ENCODE results near the gene RYK.
A peak's percentile ranks its signal among the peaks of the same experiment; 100 is the strongest.

The RYK gene

GRCh38 chr3:134145183-134145582, 105.5 kb downstream of the RYK start:
- DNase-seq: no peak

GRCh38 chr3:134144694-134145093, 106.0 kb downstream of the RYK start:
- DNase-seq: no peak

- DNase-seq: no peak
Observed at GRCh38 chr3:134143828-134144401, 106.7 kb downstream of the RYK start.

- no peak for DNase-seq
Observed at GRCh38 chr3:134136604-134137003, 114.1 kb downstream of the RYK start.

- no peak for DNase-seq
Observed at GRCh38 chr3:134134698-134135415, 115.8 kb downstream of the RYK start.

- no peak for DNase-seq
Observed at GRCh38 chr3:134134240-134134639, 116.4 kb downstream of the RYK start.

- no peak for DNase-seq
Observed at GRCh38 chr3:134132961-134133360, 117.7 kb downstream of the RYK start.

GRCh38 chr3:134126153-134126552, 124.5 kb downstream of the RYK start:
- no peak for DNase-seq

GRCh38 chr3:134114726-134115125, 135.9 kb downstream of the RYK start:
- DNase-seq: no peak

GRCh38 chr3:134111616-134112015, 139.0 kb downstream of the RYK start:
- peak; percentile 26 for DNase-seq

- no peak for DNase-seq
Observed at GRCh38 chr3:134110963-134111362, 139.7 kb downstream of the RYK start.

Measured in NCI-H1105 treated with DMSO at 0.1 percent for 48 hours (cell line).